Thoracic aorta (tissue), 2 donors: ENCODE results near the gene CACNA2D4. TPM values are rescaled to one million over a fixed set of nuclear protein-coding genes. Genes with fewer than 3 reads are reported as not detected.

Experiments used
- ATAC-seq: fragments of 150-250 bp; one replicate; pipeline ENCODE4 v1.8.0; 2017; ENCODE audit warnings: low read depth; ENCODE audit not compliant: insufficient number of reproducible peaks, low FRiP score
- DNase-seq: peaks from one replicate; pipeline ENCODE4 v3.0.0-alpha.2; 2020; ENCODE audit warnings: low spot score
- H3K27ac ChIP-seq, 2 donors: fragments of 200-600 bp; sonication (generic); 1 replicate in 1 of 2; 2 replicates in 1 of 2; pipeline ENCODE4 v1.5.1; 2016; ENCODE audit warnings: mild to moderate bottlenecking in 2 of 2, moderate library complexity in 2 of 2
- H3K27me3 ChIP-seq: fragments of 200-600 bp; sonication (generic); replicated peaks from 2 replicates; pipeline ENCODE4 v1.6.0; 2016; ENCODE audit warnings: mild to moderate bottlenecking; ENCODE audit not compliant: insufficient read depth
- H3K36me3 ChIP-seq: fragments of 200-600 bp; sonication (generic); one replicate; pipeline ENCODE4 v1.5.1; 2016
- H3K4me1 ChIP-seq, 2 donors: fragments of 200-600 bp; sonication (generic); 1 replicate in 1 of 2; 2 replicates in 1 of 2; pipeline versions ENCODE4 v1.5.1 to v1.6.0; 2016; ENCODE audit warnings: low read depth in 2 of 2, mild to moderate bottlenecking in 1 of 2; ENCODE audit not compliant: control insufficient read depth in 1 of 2
- H3K4me3 ChIP-seq: fragments of 200-600 bp; sonication (generic); 2 replicates; pipeline ENCODE4 v1.5.1; 2016; ENCODE audit warnings: mild to moderate bottlenecking
- H3K9me3 ChIP-seq: fragments of 200-600 bp; sonication (generic); 2 replicates; pipeline ENCODE4 v1.5.1; 2016
- total RNA-seq, 2 donors: library from RNA; depleted of rRNA; stranded (reverse); fragments of >200 nt; gene quantifications; one replicate each; pipeline versions ENCODE4 v1.1.0 to v1.2.3, GENCODE V29; 2016
- TF ChIP-seq, protein P1 (sequence below): fragments of 200-600 bp; sonication (generic); IDR thresholded peaks from one replicate; pipeline ENCODE4 v1.5.1; 2019; ENCODE audit warnings: antibody characterized with exemption

CACNA2D4 gene
- total RNA-seq, 2 donors from 2014 or later, result 8.7 to 12.3 TPM

DNA sequence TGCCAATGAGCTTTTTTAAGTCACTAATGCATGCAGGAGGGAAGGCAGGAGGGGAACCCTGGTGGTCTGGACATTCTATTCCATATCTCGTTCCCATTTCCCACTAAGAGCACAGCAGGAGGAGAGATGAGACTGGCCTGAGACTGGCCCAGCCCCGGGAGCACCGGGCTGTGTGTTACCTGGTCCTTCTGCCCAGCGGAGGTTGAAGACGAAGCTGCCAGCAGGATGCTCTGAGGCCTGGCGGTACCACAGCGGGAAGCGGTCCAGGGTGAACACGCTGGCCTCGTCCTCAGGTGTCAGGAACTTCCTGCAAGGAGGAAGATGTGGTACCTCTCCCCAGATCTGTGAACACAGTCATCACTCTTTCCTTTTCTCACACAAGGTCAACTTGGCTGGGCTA lies 74.2 kb downstream of the CACNA2D4 start:
- no peaks in the 10 kb centered on the region for H3K36me3 ChIP-seq
- H3K9me3 ChIP-seq, result no peaks in the 10 kb centered on the region
- TF ChIP-seq, protein P1, sequence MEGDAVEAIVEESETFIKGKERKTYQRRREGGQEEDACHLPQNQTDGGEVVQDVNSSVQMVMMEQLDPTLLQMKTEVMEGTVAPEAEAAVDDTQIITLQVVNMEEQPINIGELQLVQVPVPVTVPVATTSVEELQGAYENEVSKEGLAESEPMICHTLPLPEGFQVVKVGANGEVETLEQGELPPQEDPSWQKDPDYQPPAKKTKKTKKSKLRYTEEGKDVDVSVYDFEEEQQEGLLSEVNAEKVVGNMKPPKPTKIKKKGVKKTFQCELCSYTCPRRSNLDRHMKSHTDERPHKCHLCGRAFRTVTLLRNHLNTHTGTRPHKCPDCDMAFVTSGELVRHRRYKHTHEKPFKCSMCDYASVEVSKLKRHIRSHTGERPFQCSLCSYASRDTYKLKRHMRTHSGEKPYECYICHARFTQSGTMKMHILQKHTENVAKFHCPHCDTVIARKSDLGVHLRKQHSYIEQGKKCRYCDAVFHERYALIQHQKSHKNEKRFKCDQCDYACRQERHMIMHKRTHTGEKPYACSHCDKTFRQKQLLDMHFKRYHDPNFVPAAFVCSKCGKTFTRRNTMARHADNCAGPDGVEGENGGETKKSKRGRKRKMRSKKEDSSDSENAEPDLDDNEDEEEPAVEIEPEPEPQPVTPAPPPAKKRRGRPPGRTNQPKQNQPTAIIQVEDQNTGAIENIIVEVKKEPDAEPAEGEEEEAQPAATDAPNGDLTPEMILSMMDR, result no peak
- H3K4me3 ChIP-seq, result no peak overlapping the region
- no peaks in the 10 kb centered on the region for H3K27me3 ChIP-seq
- DNase-seq (no peak), ATAC-seq (no peak)
- no peak overlapping the region for H3K27ac ChIP-seq
- H3K4me1 ChIP-seq, result no peaks in the 10 kb centered on the region

DNA sequence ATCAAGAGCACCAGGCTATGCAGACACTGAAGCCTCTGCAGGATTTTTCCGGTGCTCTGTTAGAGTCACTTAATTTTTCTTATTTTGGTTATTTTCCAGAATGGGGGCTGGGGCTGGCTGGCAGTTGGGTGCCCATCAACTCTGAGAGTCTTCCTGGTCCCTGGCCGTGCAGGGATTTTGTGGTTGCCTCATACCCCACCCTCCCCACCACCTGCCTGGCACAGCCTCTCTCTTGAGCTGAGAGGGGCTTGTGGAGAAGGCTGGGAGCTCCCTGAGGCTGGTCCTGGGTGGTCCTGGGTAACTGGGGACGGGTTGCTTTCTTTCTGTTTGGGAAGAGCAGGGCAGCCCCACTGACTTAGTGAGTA lies 74.8 kb downstream of the CACNA2D4 start:
- no peak overlapping the region for H3K4me3 ChIP-seq
- no peak for ATAC-seq
- H3K4me1 ChIP-seq, result no peaks in the 10 kb centered on the region
- no peaks in the 10 kb centered on the region for H3K36me3 ChIP-seq
- H3K9me3 ChIP-seq, result no peaks in the 10 kb centered on the region
- H3K27me3 ChIP-seq, result no peaks in the 10 kb centered on the region
- no peak overlapping the region for H3K27ac ChIP-seq
- TF ChIP-seq, protein P1, result no peak
- no peak for DNase-seq

DNA sequence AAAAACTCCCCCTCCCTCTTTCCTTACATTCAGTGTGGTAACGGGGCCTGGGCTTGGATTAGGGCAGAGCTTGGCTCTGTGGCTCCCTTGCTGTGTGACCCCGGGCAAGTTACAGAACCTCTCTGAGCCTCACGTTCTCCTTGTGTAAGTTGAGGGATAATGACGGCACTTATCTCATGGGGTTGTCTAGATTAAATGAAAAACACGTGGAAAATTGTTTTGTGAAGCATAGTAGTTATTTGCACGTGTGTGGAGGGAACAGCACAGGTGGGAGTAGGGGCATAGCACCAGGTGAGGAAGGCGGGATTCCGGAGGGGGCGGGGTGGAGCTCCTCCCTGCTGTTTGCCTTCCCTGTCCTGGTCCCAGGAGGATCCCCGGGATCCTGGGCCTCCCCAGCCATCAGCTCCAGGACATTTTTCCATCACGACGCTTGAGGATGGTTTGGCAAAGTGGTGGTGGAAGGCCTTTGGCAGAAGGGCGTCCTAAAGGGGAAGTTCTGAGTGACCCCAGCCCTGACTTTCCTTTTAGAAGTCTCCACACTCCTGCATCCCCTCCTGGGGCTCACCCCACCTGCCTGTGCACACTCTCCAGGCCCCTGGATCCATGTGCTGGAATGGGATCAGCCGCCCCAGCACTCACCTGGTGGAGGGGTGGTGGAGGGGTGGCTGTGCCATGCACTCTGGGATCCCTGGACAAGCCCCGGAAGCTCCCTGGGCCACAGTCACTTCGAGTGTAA lies 75.4 kb downstream of the CACNA2D4 start:
- TF ChIP-seq, protein P1, result no peak
- ATAC-seq, result no peak
- no peaks in the 10 kb centered on the region for H3K36me3 ChIP-seq
- no peak overlapping the region for H3K27ac ChIP-seq
- H3K27me3 ChIP-seq, result no peaks in the 10 kb centered on the region
- H3K4me3 ChIP-seq, result no peak overlapping the region
- DNase-seq, result no peak
- no peaks in the 10 kb centered on the region for H3K4me1 ChIP-seq
- no peaks in the 10 kb centered on the region for H3K9me3 ChIP-seq

DNA sequence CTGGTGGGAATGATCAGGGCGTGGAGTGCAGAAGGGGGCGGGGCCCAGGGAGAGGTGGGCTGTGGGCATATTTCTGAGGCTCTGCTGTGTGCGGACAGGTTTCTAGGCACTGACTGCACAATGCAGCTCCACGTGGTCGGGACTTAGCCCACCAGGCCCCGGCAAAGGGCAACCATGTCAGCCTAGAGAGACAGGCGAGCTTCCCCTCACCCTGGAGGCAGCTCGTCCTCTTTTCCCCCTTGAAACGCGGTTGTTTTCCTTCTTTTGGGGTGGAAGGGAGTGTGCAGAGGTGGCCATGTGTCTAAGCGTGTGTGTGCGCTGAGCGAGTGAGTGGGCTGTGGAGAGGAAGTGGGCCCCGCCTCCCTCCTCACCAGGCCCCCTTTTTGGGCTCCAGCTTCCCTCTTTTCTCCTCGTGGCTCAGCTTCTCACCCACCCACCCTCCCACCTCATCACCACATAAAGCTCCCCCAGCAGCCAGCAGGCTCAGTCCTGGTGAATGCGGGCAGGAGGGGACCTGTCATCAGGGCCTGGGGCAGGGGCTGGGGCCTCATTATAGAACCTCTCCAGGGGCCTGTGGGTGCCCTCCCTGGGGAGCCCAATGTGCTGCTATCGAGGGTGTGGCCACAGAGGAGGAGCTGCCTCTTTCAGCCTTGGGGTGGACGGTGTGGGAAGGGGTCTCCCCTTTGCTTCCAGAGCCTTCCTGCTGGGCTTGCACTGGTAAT lies 76.1 kb downstream of the CACNA2D4 start:
- Histone ChIP-seq H3K4me1 (no peaks in the 10 kb centered on the region), H3K27me3 (no peaks in the 10 kb centered on the region), H3K9me3 (no peaks in the 10 kb centered on the region), H3K4me3 (no peak overlapping the region), H3K36me3 (no peaks in the 10 kb centered on the region), H3K27ac (no peak overlapping the region)
- TF ChIP-seq, protein P1, result no peak
- ATAC-seq (no peak), DNase-seq (no peak)

DNA sequence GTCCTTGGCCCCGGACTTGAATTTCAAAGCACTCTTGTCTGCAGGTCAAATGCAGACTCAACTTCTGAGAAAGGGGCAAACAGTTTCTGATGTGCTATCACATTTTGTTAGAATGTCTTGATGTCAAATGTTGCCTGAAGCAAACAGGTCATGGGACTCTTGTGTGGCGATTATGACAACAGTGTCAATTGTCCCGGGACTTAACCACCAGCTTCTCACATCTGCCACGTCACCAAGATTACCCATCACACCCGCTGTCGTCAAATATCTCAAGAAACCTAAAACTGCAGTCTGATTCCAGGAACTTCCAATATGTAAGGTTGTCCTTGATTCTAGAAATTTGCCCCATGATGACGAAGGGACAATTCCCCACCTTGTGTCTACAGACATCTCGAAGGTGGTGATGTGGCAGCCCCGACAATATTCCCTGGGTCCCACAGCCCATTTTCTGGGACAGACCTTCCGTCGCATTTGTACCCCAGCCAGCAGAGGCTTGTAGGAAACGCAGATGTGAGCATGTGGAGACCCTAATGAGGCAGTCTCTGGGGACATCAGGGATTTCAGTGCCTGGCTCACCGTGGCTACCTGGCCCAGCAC lies 76.8 kb downstream of the CACNA2D4 start:
- ATAC-seq (no peak), DNase-seq (no peak)
- no peaks in the 10 kb centered on the region for H3K9me3 ChIP-seq
- H3K27ac ChIP-seq, result no peak overlapping the region
- TF ChIP-seq, protein P1, result no peak
- H3K4me3 ChIP-seq, result no peak overlapping the region
- H3K27me3 ChIP-seq, result no peaks in the 10 kb centered on the region
- H3K4me1 ChIP-seq, result no peaks in the 10 kb centered on the region
- no peaks in the 10 kb centered on the region for H3K36me3 ChIP-seq
